GM10266 (cell line): ENCODE data around the gene SAMD11.
"Not testable (repeated sequence)": the region's sequence is repeated elsewhere in the genome, so short reads cannot be mapped to it uniquely, and the experiment has no call there.

Experiments used
- DNase-seq: peaks from one replicate; pipeline ENCODE4 v3.0.0; 2012; ENCODE audit errors: extremely low spot score
- TF ChIP-seq, protein P1 (sequence below): IDR thresholded peaks from 2 replicates; pipeline ENCODE4 v1.5.1; 2012; ENCODE audit warnings: mild to moderate bottlenecking, low read depth; ENCODE audit not compliant: control insufficient read depth, insufficient read depth; ENCODE audit errors: missing control alignments

SAMD11 gene, protein sequence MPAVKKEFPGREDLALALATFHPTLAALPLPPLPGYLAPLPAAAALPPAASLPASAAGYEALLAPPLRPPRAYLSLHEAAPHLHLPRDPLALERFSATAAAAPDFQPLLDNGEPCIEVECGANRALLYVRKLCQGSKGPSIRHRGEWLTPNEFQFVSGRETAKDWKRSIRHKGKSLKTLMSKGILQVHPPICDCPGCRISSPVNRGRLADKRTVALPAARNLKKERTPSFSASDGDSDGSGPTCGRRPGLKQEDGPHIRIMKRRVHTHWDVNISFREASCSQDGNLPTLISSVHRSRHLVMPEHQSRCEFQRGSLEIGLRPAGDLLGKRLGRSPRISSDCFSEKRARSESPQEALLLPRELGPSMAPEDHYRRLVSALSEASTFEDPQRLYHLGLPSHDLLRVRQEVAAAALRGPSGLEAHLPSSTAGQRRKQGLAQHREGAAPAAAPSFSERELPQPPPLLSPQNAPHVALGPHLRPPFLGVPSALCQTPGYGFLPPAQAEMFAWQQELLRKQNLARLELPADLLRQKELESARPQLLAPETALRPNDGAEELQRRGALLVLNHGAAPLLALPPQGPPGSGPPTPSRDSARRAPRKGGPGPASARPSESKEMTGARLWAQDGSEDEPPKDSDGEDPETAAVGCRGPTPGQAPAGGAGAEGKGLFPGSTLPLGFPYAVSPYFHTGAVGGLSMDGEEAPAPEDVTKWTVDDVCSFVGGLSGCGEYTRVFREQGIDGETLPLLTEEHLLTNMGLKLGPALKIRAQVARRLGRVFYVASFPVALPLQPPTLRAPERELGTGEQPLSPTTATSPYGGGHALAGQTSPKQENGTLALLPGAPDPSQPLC

DNA sequence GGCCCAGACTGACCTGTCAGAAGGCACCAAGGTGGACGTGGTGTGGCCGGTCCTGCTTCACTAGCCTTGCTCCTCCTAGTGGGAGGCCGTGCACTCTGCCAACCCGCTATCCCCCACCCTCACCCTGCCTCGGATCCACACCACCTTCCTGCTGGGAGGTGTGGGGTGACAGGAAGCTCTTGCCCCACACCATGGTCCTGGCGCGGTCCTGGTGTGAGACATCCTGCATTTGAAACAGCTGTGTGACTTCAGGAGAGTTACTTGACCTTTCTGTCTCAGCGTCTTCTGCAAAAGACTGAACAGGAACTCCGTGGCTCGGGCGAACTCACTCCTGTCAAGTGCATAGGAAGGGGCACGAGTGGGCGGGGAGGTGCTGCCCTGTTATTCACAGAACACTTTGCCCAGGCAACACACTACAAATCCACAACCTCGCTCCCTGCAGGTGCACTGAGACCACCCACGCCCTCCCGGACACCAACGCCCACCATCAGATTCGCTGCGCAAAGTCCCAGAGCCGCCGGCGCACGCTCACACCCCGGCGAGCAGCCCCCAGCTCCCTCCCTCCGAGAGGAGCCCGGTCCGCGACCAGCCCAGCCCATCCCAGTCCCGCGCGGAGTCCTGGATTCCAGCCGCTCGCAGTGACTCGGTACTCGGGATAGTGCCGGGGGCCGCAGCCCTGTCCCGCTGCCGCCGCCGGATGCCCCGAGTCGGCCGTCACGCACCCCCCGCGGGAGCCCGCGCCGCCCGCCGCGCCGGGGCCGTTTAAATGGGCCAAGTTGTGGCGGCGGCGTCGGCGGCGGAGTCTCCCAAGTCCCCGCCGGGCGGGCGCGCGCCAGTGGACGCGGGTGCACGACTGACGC lies at the start of gene SAMD11:
TSS of gene SAMD11 (plus strand) at position 793 of the 860 bp plus-strand sequence. CDS start 509 bp downstream, outside the sequence.
- peak; percentile 72 for DNase-seq
- TF ChIP-seq, protein P1, sequence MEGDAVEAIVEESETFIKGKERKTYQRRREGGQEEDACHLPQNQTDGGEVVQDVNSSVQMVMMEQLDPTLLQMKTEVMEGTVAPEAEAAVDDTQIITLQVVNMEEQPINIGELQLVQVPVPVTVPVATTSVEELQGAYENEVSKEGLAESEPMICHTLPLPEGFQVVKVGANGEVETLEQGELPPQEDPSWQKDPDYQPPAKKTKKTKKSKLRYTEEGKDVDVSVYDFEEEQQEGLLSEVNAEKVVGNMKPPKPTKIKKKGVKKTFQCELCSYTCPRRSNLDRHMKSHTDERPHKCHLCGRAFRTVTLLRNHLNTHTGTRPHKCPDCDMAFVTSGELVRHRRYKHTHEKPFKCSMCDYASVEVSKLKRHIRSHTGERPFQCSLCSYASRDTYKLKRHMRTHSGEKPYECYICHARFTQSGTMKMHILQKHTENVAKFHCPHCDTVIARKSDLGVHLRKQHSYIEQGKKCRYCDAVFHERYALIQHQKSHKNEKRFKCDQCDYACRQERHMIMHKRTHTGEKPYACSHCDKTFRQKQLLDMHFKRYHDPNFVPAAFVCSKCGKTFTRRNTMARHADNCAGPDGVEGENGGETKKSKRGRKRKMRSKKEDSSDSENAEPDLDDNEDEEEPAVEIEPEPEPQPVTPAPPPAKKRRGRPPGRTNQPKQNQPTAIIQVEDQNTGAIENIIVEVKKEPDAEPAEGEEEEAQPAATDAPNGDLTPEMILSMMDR: no peak

DNA sequence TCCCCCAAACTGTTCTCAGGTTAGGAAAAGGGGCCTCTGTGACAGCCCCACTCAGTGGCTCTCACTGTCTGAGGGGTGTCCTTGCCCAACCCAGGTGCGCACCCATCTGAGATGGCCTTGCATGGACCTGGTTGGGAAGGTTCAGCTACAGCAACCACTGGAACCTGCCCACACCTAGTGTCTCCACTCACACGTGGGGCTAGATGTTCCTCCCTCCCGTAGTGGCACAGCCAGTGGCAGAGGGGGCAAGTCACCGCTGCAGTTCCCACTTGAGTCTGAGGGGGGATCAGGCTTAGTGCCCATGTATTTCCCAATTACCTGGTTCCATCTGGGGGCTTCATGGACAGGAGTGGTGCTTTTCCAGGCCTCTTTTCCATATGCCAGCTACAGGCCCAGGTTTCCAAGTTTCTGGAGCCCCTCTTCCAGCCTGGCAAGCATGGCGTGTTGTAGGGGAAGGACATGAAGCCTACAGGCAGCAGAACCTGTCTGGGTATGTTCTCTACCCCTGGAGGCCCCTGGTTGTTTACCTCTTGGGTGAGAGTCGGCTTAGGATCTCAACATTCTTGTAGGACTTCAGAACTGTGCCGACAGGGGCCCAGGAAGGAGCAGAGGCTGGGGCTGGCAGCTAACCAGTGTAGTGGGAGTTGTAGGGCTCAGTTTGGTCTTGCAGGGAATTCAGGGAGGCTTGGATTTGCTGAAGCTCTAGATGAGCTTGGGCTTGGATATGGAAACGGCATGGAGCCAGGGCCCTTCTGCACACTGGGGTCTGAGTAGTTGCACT lies 47.1 kb upstream of the SAMD11 start:
- DNase-seq: not testable (repeated sequence)

DNA sequence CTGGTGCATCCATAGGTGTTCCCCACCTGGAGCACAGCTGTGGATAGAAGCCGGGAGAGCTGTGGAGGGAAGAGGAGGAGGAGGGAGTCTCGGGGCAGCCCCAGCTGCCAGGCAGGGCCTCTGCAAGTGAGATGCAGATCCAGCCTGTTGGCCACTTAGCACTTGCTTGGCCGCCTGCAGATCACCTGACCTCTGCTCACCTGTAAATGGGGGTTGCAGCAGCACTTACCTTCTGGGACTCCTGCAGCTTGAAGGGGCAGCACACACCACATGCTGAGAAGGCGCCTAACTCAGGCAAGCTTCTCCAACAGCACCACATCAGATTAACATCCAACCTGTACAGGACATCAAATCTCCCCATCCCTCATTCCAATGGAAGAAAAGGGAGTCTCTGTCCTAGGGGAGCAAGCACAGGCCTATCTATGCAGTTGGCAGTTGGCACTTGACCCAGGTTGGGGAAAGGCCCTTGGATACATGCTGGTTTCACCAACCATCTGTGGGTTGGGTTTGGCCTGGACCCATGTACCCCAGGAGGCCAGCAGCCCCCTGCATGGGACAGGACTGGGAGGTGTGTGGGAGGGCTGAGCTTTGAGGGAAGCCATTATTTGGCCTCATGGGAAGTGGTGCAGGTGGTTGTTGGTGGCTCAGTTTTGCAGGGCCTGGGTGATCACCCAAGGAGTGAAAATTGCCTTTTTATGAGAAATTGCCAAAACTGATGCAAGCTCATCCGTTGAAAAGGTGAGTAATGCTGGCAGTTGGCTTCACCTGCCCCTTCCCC lies 46.3 kb upstream of the SAMD11 start:
- not testable (repeated sequence) for DNase-seq

DNA sequence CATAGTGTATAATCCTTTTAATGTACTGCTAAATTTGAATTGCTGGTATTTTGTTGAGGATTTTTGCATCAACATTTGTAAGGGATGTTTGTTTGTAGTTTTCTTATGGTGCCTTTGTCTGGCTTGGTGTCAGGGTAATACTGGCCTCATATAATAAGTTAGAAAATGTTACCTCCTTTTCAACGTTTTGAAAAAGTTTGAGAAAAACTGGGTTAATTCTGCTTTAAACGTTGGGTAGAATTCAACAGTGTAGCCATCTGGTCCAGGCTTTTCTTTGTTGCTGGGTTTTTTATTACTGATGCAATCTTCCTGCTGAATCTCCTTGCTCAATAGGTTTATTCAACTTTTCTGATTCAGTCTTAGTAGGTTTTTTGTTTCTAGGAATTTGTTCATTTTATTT lies 43.2 kb upstream of the SAMD11 start:
- DNase-seq: not testable (repeated sequence)

DNA sequence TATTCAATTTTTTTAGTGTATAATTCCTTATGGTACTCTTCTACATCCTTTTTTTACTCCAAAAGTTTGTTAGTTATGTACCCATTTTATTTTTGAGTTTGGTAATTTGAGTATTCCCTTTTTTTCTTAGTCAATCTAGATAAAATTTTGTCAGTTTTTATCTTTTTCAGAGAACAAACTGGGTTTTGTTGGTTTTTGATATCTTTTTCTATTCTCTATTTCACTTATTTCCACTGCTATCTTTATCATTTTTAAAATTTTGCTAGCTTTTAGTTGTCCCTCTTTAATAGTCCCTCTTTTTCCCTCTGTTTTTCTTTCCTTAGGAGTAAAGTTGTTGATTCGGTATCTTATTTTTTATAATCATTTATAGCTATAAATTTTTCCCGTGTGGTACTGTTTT lies 42.8 kb upstream of the SAMD11 start:
- DNase-seq: not testable (repeated sequence)

DNA sequence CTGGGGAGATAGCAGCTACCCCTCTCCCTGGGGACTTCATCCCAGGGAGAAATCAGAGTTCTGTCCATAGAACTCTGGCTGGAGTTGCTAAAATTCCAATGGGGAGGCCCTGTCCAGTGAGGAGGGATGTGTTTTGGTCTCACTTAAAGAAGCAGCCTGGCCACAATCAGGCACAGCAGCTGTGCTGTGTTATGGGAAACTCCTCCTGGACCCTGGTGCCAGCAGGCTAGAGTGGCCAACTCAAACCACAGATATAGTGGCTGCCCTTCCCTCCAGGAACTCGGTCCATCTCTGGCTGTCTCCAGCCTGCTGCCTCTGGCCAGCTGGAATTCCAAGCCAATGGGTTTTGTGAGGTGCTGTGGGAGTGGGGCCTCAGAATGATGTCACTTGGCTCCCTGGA lies 37.4 kb upstream of the SAMD11 start:
- TF ChIP-seq, protein P1: no peak
- DNase-seq: no peak

DNA sequence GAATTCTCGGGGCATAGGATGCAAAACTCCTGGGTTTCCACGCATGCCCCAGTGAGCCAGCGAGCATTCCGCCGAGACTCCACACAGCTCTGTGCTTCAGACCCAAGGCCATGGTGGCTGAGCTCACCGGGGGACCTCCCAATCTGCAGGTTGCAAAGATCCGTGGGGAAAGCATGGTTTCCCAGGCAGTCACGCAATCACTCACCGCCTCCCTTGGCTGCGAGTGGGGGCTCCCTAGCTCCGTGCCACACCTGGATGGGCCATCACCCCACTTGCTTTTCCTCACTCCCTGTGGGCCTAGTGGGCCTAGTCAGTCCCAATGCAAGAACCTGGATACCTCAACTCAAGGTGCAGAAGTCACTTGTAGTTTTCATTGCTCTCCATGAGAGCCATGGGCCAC lies 37.0 kb upstream of the SAMD11 start:
- TF ChIP-seq, protein P1: no peak
- no peak for DNase-seq

DNA sequence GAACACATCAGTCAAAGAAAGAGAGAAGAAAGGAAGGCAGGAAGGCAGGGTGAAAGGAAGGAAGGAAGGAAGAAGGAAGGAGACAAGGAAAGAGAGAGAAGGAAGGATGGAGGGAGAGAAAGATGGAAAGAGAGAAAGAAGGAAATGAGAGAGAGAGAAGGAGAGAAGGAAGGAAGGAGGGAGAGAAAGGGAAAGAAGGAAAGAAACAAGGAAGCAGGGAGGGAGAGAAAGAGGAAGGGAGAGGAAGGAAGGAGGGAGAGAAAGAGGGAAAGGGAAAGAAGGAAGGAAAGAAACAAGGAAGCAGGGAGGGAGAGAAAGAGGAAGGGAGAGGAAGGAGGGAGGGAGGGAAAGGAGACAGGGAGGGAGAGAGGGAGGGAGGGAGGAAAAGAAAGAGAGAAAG lies 35.4 kb upstream of the SAMD11 start:
- TF ChIP-seq, protein P1: no peak
- no peak for DNase-seq

DNA sequence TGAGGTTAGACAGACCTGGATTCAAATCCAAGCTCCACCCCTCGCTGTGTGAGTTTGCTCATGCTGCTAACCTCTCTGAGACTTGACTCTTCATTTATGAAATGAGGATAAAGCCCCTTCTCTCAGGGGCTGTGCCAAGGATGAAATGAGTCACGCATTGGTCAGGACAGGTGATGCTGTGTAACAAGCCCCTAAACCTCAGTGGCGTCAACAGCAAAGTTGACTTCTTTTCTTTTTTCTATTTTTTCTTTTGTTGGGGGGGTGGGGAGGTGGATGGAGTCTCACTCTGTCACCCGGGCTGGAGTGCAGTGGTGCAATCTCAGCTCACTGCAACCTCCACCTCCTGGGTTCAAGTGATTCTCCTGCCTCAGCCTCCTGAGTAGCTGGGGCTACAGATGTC lies 33.9 kb upstream of the SAMD11 start:
- not testable (repeated sequence) for DNase-seq

DNA sequence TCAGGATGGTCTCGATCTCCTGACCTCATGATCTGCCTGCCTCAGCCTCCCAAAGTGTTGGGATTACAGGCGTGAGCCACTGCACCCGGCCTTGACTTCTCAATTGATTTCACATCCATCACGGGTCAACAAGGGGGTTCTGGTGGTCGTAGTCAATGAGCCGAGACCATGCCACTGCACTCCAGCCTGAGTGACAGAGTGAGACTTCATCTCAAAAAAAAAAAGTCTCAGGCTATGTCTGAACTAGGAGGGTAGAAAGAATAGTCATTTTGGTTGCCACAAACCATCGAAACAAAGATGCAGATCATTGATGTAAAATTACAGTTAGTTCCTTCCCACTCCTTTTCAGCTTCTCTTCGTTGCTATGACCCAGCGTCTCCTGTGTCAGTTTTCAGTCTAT lies 33.5 kb upstream of the SAMD11 start:
- DNase-seq: not testable (repeated sequence)
